HG02973 (cell line): Measurements from ENCODE around the gene PCDHA10.
"Not testable (repeated sequence)": the region's sequence is repeated elsewhere in the genome, so short reads cannot be mapped to it uniquely, and the experiment has no call there.

ENCODE experiments used
- ATAC-seq: cut with Tn5 transposase; IDR thresholded peaks from one replicate; pipeline ENCODE4 v1.9.1; 2021; ENCODE audit warnings: moderate library complexity; ENCODE audit not compliant: unreplicated experiment

Gene PCDHA10, protein sequence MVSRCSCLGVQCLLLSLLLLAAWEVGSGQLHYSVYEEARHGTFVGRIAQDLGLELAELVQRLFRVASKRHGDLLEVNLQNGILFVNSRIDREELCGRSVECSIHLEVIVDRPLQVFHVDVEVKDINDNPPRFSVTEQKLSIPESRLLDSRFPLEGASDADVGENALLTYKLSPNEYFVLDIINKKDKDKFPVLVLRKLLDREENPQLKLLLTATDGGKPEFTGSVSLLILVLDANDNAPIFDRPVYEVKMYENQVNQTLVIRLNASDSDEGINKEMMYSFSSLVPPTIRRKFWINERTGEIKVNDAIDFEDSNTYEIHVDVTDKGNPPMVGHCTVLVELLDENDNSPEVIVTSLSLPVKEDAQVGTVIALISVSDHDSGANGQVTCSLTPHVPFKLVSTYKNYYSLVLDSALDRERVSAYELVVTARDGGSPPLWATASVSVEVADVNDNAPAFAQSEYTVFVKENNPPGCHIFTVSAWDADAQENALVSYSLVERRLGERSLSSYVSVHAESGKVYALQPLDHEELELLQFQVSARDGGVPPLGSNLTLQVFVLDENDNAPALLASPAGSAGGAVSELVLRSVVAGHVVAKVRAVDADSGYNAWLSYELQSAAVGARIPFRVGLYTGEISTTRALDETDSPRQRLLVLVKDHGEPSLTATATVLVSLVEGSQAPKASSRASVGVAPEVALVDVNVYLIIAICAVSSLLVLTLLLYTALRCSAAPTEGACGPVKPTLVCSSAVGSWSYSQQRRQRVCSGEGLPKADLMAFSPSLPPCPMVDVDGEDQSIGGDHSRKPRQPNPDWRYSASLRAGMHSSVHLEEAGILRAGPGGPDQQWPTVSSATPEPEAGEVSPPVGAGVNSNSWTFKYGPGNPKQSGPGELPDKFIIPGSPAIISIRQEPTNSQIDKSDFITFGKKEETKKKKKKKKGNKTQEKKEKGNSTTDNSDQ

DNA sequence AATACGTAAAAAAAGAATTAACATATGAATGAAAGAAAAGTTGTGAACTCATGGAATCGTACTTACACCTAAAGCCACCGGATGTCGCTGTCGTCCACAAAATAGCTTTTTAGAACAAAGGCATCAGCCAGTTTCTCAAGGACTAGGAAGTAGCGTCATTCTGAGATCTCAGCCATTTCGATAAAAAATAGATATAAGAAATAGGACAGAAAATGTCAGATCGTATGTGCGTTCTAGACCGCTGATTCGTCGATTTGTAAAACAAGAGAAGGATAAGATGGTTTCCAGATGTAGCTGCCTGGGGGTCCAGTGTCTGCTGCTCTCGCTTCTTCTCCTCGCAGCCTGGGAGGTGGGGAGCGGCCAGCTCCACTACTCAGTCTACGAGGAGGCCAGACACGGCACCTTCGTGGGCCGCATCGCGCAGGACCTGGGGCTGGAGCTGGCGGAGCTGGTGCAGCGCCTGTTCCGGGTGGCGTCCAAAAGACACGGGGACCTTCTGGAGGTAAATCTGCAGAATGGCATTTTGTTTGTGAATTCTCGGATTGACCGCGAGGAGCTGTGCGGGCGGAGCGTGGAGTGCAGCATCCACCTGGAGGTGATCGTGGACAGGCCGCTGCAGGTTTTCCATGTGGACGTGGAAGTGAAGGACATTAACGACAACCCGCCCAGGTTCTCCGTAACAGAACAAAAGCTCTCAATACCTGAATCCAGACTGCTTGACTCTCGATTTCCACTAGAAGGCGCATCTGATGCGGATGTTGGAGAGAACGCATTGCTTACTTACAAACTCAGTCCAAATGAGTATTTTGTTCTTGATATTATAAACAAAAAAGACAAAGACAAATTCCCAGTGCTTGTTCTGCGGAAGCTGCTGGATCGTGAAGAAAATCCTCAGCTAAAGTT, at the start of gene PCDHA10:
TSS of gene PCDHA10 (plus strand) at position 126 of the 903 bp plus-strand sequence. CDS start at position 278, 152 bp downstream.
- no peak for ATAC-seq

GRCh38 chr5:140806834-140807775, 48.6 kb upstream of the PCDHA10 start, which contains the start of gene PCDHA4:
PCDHA4 (plus strand) TSS chr5:140807068.
- ATAC-seq, result no peak

- ATAC-seq, result not testable (repeated sequence)
Observed at GRCh38 chr5:140808241-140808888, 47.3 kb upstream of the PCDHA10 start.

DNA sequence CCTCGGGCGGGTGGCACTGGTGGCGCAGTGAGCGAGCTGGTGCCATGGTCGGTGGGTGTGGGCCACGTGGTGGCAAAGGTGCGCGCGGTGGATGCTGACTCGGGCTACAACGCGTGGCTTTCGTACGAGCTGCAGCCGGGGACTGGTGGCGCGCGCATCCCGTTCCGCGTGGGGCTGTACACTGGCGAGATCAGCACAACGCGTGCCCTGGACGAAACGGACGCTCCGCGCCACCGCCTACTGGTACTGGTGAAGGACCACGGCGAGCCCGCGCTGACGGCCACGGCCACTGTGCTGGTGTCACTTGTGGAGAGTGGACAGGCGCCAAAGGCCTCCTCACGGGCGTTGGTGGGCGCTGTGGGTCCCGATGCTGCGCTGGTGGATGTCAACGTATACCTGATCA, 46.8 kb upstream of the PCDHA10 start:
- ATAC-seq, result no peak

GRCh38 chr5:140821375-140822280, 34.1 kb upstream of the PCDHA10 start, which contains the start of gene PCDHA5:
PCDHA5 (plus strand) TSS chr5:140821613.
- ATAC-seq, result no peak

GRCh38 chr5:140822281-140822629, 33.4 kb upstream of the PCDHA10 start:
- ATAC-seq, result no peak

GRCh38 chr5:140822969-140823368, 32.7 kb upstream of the PCDHA10 start:
- not testable (repeated sequence) for ATAC-seq

GRCh38 chr5:140823475-140823874, 32.2 kb upstream of the PCDHA10 start:
- ATAC-seq, result no peak

GRCh38 chr5:140827704-140828361, 27.9 kb upstream of the PCDHA10 start, which contains the start of gene PCDHA6:
PCDHA6 (plus strand) TSS chr5:140827960; CDS start chr5:140828092, 132 bp downstream.
- ATAC-seq, result no peak

DNA sequence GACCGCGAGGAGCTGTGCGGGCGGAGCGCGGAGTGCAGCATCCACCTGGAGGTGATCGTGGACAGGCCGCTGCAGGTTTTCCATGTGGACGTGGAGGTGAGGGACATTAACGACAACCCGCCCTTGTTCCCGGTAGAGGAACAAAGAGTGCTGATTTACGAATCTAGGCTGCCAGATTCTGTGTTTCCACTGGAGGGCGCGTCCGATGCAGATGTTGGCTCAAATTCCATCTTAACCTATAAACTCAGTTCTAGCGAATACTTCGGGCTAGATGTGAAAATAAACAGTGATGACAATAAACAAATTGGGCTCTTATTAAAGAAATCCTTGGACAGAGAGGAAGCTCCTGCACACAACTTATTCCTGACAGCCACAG, 27.3 kb upstream of the PCDHA10 start:
- no peak for ATAC-seq

DNA sequence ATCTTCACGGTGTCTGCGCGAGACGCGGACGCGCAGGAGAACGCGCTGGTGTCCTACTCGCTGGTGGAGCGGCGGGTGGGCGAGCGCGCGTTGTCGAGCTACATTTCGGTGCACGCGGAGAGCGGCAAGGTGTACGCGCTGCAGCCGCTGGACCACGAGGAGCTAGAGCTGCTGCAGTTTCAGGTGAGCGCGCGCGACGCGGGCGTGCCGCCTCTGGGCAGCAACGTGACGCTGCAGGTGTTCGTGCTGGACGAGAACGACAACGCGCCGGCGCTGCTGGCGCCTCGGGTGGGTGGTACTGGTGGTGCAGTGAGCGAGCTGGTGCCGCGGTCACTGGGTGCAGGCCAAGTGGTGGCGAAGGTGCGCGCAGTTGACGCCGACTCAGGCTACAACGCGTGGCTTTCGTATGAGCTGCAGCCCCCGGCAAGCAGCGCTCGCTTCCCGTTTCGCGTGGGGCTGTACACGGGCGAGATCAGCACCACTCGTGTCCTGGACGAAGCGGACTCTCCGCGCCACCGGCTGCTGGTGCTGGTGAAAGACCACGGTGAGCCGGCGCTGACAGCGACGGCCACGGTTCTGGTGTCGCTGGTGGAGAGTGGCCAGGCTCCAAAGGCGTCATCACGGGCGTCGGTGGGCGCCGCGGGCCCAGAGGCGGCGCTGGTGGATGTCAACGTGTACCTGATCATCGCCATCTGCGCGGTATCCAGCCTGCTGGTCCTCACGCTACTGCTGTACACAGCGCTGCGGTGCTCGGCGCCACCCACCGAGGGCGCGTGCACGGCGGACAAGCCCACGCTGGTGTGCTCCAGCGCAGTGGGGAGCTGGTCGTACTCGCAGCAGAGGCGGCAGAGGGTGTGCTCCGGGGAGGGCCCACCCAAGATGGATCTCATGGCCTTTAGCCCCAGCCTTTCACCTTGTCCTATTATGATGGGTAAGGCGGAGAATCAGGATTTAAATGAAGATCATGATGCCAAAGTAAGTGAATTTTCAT, 25.9 kb upstream of the PCDHA10 start:
- not testable (repeated sequence) for ATAC-seq

- ATAC-seq, result no peak
Observed at GRCh38 chr5:140833993-140834392, 21.7 kb upstream of the PCDHA10 start, which contains the start of gene PCDHA7. PCDHA7 (plus strand) TSS chr5:140834269; CDS start chr5:140834384, 115 bp downstream.

DNA sequence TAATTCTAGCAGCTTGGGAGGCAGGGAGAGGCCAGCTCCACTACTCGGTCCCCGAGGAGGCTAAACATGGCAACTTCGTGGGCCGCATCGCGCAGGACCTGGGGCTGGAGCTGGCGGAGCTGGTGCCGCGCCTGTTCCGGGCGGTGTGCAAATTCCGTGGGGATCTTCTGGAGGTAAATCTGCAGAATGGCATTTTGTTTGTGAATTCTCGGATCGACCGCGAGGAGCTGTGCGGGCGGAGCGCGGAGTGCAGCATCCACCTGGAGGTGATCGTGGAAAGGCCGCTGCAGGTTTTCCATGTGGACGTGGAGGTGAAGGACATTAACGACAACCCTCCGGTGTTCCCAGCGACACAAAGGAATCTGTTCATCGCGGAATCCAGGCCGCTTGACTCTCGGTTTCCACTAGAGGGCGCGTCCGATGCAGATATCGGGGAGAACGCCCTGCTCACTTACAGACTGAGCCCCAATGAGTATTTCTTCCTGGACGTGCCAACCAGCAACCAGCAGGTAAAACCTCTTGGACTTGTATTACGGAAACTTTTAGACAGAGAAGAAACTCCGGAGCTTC, 21.2 kb upstream of the PCDHA10 start:
- ATAC-seq, result not testable (repeated sequence)

GRCh38 chr5:140835622-140836510, 19.8 kb upstream of the PCDHA10 start:
- no peak for ATAC-seq
